NOMO-1 treated with DMSO at 0.1 percent for 48 hours (cell line): ENCODE results near the gene MED15.
A peak's percentile ranks its signal among the peaks of the same experiment; 100 is the strongest.
"Not testable (repeated sequence)": the region's sequence is repeated elsewhere in the genome, so short reads cannot be mapped to it uniquely, and the experiment has no call there.

Experiments
- DNase-seq: peaks from one replicate; lab custom pipeline; 2025; ENCODE audit not compliant: unreplicated experiment; lab: John Stamatoyannopoulos, UW

The MED15 gene

GRCh38 chr22:20594486-20594885, 87.1 kb downstream of the MED15 start:
- DNase-seq, result not testable (repeated sequence)

GRCh38 chr22:20595461-20595860, 88.1 kb downstream of the MED15 start:
- DNase-seq, result no peak

- no peak for DNase-seq
These were observed 91.7 kb downstream of the MED15 start for GRCh38 chr22:20599117-20599516.

GRCh38 chr22:20600137-20600673, 92.8 kb downstream of the MED15 start:
- DNase-seq, result no peak

- DNase-seq, result no peak
These were observed 93.9 kb downstream of the MED15 start for GRCh38 chr22:20601308-20601707.

GRCh38 chr22:20602609-20603164, 95.3 kb downstream of the MED15 start:
- DNase-seq, result no peak

GRCh38 chr22:20604092-20604747, 96.8 kb downstream of the MED15 start:
- DNase-seq, result no peak

- no peak for DNase-seq
These were observed 97.4 kb downstream of the MED15 start for GRCh38 chr22:20604776-20605221.

GRCh38 chr22:20605328-20605727, 97.9 kb downstream of the MED15 start:
- DNase-seq, result no peak

GRCh38 chr22:20606041-20606783, 98.8 kb downstream of the MED15 start:
- DNase-seq, result peak; percentile 52

- DNase-seq, result no peak
These were observed 99.3 kb downstream of the MED15 start for GRCh38 chr22:20606784-20607128.

GRCh38 chr22:20607157-20607907, 99.9 kb downstream of the MED15 start:
- DNase-seq, result no peak

GRCh38 chr22:20610243-20610686, 102.9 kb downstream of the MED15 start:
- DNase-seq, result no peak

- no peak for DNase-seq
These were observed 103.3 kb downstream of the MED15 start for GRCh38 chr22:20610757-20611156.

GRCh38 chr22:20611418-20611817, 104.0 kb downstream of the MED15 start:
- no peak for DNase-seq

GRCh38 chr22:20613301-20613700, 105.9 kb downstream of the MED15 start:
- no peak for DNase-seq

GRCh38 chr22:20615021-20615420, 107.6 kb downstream of the MED15 start:
- no peak for DNase-seq

- no peak for DNase-seq
These were observed 108.4 kb downstream of the MED15 start for GRCh38 chr22:20615533-20616450.

- no peak for DNase-seq
These were observed 109.1 kb downstream of the MED15 start for GRCh38 chr22:20616451-20617043.

GRCh38 chr22:20618488-20618887, 111.1 kb downstream of the MED15 start:
- DNase-seq, result no peak
